ENCODE results near the gene SPATA6. TPM values are rescaled to one million over a fixed set of nuclear protein-coding genes. Genes with fewer than 3 reads are reported as not detected.

Gene SPATA6
- total and polyA plus RNA-seq, 4 donors = 1.1 to 5.5 (median 2.4) TPM

DNA sequence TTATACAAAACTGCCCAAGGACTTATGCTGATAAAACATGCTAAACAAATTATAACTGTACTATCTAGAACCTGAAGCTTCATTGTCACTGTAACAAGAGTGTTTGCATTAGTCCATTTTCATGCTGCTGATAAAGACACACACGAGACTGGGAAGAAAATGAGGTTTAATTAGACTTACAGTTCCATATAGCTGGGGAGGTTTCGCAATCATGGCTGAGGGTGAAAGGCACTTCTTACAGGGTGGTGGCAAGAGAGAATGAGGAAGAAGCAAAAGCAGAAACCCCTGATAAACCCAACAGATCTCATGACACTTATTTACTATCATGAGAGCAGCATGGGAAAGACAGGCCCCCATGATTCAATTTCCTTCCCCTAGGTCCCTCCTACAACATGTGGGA, 100.4 kb downstream of the SPATA6 start:
- Histone ChIP-seq H3K27ac (ENCODE audit: low read depth in 1 of 2, low read length in 2 of 2) (no peak overlapping the region), H3K9ac (ENCODE audit: low read depth in 1 of 2, low read length in 2 of 2) (no peak overlapping the region), H3K4me1 (ENCODE audit: control insufficient read depth in 4 of 4, insufficient read depth in 4 of 4, low read length in 3 of 4) (no peaks in the 10 kb centered on the region), H3K9me3 (ENCODE audit: control insufficient read depth in 4 of 4, low read length in 3 of 4) (no peaks in the 10 kb centered on the region), H3K4me3 (ENCODE audit: low read depth in 1 of 3, low read length in 3 of 3) (no peak overlapping the region), H3K36me3 (ENCODE audit: control insufficient read depth in 4 of 4, insufficient read depth in 3 of 4, low read depth in 1 of 4, low read length in 3 of 4) (no peaks in the 10 kb centered on the region), H3K27me3 (ENCODE audit: control insufficient read depth in 4 of 4, insufficient read depth in 4 of 4, low read length in 3 of 4) (no peaks in the 10 kb centered on the region)
- TF ChIP-seq, protein P1, sequence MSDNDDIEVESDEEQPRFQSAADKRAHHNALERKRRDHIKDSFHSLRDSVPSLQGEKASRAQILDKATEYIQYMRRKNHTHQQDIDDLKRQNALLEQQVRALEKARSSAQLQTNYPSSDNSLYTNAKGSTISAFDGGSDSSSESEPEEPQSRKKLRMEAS (IDR thresholded peaks at IDR 0.05) = no peak
- no peak for TF ChIP-seq FOXA2 (IDR thresholded peaks at IDR 0.05)
- TF ChIP-seq, protein P2, sequence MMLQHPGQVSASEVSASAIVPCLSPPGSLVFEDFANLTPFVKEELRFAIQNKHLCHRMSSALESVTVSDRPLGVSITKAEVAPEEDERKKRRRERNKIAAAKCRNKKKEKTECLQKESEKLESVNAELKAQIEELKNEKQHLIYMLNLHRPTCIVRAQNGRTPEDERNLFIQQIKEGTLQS (IDR thresholded peaks at IDR 0.05) = no peak
- TF ChIP-seq RXRA (IDR thresholded peaks at IDR 0.05) = no peak
- no peak for TF ChIP-seq GABPA (IDR thresholded peaks at IDR 0.05 in 1 of 2, conservative IDR thresholded peaks at IDR 0.05 in 1 of 2)
- no peak for TF ChIP-seq SP1 (IDR thresholded peaks at IDR 0.05)
- no peak for TF ChIP-seq HNF4A (conservative IDR thresholded peaks at IDR 0.05)
- no peak for DNase-seq (ENCODE audit: low spot score)
- 92% methylated on average over 2 of the region's 2 CpGs for WGBS

DNA sequence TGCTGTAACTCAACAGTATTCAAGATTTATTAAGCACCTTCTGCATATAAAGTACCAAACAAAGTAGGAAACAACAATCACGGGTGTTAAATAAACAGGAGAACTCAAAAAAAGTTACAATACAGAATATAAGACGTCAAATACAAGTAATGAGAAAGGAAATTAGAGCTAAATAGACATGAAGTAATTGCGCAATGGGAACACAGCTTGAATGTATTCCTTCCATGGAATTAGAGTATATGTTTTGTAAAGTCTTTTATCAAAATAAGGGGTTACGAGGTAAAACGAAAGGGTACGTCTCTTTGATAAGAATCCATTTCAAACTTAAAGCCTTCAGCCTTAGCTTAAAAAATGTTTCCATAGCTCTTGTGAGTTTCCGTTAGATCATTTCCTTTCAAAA, 109.1 kb downstream of the SPATA6 start:
- H3K9me3 ChIP-seq (ENCODE audit: control insufficient read depth in 4 of 4, low read length in 3 of 4) = no peaks in the 10 kb centered on the region
- no peaks in the 10 kb centered on the region for H3K27me3 ChIP-seq (ENCODE audit: control insufficient read depth in 4 of 4, insufficient read depth in 4 of 4, low read length in 3 of 4)
- 81% methylated on average over 7 of the region's 7 CpGs for WGBS
- no peak for DNase-seq (ENCODE audit: low spot score)
- no peak overlapping the region for H3K27ac ChIP-seq (ENCODE audit: low read depth in 1 of 2, low read length in 2 of 2)
- no peaks in the 10 kb centered on the region for H3K36me3 ChIP-seq (ENCODE audit: control insufficient read depth in 4 of 4, insufficient read depth in 3 of 4, low read depth in 1 of 4, low read length in 3 of 4)
- TF ChIP-seq, protein P3, sequence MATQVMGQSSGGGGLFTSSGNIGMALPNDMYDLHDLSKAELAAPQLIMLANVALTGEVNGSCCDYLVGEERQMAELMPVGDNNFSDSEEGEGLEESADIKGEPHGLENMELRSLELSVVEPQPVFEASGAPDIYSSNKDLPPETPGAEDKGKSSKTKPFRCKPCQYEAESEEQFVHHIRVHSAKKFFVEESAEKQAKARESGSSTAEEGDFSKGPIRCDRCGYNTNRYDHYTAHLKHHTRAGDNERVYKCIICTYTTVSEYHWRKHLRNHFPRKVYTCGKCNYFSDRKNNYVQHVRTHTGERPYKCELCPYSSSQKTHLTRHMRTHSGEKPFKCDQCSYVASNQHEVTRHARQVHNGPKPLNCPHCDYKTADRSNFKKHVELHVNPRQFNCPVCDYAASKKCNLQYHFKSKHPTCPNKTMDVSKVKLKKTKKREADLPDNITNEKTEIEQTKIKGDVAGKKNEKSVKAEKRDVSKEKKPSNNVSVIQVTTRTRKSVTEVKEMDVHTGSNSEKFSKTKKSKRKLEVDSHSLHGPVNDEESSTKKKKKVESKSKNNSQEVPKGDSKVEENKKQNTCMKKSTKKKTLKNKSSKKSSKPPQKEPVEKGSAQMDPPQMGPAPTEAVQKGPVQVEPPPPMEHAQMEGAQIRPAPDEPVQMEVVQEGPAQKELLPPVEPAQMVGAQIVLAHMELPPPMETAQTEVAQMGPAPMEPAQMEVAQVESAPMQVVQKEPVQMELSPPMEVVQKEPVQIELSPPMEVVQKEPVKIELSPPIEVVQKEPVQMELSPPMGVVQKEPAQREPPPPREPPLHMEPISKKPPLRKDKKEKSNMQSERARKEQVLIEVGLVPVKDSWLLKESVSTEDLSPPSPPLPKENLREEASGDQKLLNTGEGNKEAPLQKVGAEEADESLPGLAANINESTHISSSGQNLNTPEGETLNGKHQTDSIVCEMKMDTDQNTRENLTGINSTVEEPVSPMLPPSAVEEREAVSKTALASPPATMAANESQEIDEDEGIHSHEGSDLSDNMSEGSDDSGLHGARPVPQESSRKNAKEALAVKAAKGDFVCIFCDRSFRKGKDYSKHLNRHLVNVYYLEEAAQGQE (IDR thresholded peaks at IDR 0.05) = no peak
- TF ChIP-seq RAD21 (IDR thresholded peaks at IDR 0.05) = no peak
- TF ChIP-seq, protein P4, sequence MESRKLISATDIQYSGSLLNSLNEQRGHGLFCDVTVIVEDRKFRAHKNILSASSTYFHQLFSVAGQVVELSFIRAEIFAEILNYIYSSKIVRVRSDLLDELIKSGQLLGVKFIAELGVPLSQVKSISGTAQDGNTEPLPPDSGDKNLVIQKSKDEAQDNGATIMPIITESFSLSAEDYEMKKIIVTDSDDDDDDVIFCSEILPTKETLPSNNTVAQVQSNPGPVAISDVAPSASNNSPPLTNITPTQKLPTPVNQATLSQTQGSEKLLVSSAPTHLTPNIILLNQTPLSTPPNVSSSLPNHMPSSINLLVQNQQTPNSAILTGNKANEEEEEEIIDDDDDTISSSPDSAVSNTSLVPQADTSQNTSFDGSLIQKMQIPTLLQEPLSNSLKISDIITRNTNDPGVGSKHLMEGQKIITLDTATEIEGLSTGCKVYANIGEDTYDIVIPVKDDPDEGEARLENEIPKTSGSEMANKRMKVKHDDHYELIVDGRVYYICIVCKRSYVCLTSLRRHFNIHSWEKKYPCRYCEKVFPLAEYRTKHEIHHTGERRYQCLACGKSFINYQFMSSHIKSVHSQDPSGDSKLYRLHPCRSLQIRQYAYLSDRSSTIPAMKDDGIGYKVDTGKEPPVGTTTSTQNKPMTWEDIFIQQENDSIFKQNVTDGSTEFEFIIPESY (IDR thresholded peaks at IDR 0.05) = no peak
- TF ChIP-seq HNF4A (conservative IDR thresholded peaks at IDR 0.05) = no peak
- no peak for TF ChIP-seq TAF1 (conservative IDR thresholded peaks at IDR 0.05)
- TF ChIP-seq, protein P2 (IDR thresholded peaks at IDR 0.05) = no peak
- TF ChIP-seq HNF4G (IDR thresholded peaks at IDR 0.05) = no peak
- TF ChIP-seq GABPA (IDR thresholded peaks at IDR 0.05 in 1 of 2, conservative IDR thresholded peaks at IDR 0.05 in 1 of 2) = no peak
- no peak for TF ChIP-seq JUND (IDR thresholded peaks at IDR 0.05)
- no peak overlapping the region for H3K4me3 ChIP-seq (ENCODE audit: low read depth in 1 of 3, low read length in 3 of 3)
- H3K9ac ChIP-seq (ENCODE audit: low read depth in 1 of 2, low read length in 2 of 2) = no peak overlapping the region
- H3K4me1 ChIP-seq (ENCODE audit: control insufficient read depth in 4 of 4, insufficient read depth in 4 of 4, low read length in 3 of 4) = no peaks in the 10 kb centered on the region

All from liver (tissue), 9 donors.